EL (cell line): ENCODE data around the gene IGSF9B.

Experiments
- DNase-seq: peaks from one replicate; pipeline ENCODE4 v3.0.0-alpha.2; 2016

Gene IGSF9B

DNA sequence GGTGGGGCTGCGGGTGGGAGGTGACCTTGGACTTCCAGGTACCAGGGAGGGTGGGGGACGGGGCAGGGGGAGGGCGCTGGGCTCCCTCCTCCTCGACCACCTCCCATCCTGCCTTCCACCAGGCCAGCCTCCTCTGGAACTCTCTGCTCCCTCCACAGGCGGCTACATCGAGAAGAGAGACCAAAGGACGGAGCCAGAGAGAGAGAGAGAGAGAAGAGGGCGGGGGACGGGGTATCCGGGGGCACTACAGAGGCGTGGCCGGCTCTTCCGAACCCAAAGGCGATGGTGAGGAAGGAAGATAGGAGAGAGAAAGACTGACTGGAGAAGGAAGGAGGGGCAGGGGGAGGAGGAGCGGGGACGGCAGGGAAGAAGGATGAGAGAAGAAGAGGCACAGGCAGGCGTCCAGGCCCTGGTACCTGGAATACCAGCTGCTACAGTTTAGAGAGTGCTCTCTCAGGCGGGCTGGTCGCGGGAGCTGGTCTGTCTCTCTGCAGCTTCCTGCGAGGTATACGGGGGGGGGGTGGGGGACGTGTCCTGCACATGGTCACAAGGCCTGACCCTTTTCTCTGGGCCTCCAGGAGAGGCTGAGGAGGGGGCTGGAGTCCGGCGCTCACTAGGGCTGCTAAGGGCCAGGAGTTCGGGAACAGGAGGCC is 38.0 kb downstream of the IGSF9B start:
- DNase-seq = no peak

DNA sequence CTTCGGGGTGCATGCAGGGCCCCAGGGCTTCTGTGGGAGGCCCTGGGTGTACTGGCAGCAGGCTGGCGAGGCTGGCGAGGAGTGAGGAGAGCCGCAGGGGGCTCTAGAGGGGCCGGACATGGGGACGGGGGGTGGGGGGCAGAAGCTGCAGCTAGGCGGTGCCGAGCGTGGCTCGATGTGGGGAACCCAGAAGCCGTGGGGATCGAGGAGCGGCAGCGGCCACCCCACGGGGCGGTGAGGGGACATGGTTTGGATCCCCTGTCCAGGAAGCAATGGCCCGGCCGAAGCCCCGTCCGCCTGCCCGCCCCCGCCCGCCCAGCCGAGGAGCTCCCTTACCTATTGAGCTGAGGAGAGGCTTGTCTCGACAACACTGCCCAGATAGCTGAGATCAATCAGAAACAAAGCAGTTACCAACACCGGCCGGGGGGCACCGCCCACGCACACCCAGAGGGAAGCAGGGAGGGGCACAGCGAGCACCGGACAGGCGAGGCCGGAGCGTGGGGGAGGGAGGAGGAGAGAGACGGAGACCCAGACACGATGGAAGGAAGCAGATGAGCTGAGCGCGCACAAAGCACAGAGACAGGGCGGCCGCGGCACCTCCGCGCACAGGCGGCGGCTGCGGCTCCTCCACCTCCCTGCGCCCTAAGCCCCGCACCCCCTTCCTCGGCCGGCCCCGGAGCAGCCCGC is 38.7 kb downstream of the IGSF9B start:
- DNase-seq = no peak

DNA sequence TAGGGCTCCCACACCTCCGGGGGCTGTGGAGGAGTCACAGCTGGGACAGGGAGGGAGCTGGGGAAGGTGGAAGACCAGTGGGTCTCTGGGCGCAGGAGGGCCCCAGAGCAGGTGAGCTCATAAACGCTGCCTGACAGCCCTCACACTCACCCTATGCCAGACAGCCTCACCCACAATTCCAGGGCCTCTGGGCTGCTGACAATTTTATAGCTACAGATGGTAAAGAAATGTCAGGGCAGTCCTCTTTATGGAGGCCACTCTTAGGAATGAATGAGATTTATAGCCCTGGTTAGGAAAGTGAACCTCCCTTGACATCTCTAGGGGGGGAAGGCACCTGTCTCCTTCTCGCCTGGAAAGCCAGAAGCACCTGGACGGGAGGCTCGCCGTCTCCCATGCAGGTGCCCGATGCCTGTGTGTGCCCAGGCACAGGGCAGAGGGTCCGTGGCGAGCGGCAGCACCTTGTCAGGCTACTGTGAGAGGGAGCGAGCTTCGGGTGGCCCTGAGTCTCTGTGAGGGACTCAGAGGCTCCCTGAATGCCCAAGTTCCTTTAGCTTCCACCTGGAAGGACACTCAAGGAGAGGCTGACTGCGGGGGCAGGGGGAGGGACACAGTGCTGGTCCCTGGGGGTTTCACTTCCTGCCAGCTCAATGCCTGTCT is 39.9 kb downstream of the IGSF9B start:
- no peak for DNase-seq

DNA sequence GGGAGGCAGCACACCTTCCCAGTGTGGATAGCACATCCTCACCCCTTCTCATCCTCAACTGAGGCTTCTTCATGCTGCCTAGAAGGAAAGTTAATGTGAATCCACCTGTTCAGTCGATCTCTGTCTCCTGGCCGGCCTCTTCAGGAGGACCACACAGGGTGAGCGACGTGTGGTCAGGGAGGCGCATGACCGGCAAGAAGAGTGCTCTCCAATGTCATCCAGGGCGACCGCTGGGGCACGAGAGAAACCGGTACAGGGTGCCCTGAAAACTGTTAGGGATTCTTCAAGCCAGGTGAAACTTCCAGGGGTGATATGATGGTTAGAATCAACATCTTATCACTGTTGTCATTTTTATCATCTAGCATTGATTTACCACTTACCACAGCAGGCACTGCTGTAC is 43.0 kb downstream of the IGSF9B start:
- no peak for DNase-seq

DNA sequence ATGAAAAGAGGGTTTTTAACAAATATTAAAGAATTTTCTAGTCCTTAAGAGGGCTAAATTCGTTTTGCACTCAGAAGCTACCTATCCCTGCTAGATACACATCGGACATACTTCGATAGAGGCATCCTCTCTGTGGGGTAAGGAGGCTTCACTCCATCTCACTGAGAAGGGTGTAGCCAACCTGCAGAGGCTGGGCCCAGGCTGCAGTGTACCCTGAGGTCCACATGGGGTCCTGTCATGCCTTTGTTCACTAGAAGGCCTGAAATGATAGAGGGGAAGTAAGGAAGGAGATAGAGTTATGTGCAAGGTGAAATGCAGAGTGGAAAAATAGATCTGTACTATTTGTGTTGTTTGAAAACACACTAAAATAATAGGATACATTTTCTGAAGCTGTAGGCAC is 45.6 kb downstream of the IGSF9B start:
- no peak for DNase-seq

DNA sequence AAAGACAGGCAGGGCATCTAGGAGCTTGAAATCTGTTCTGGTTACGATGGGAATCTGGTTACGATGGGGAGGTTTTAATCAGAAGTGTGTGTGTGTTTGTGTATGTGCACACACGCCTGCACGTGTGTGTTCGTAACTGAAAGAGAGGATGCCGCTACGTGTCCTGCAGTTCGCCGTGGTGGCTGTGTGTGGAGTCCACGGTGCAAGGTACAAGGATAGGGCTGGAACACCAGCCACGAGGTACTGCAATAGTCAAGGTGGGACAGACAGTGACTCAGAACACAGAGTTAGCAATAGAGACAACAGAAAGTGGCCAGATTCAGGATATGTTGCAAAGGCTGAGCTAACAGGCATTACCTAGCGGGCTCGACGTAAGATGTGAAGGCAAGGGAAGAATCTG is 46.7 kb downstream of the IGSF9B start:
- DNase-seq = no peak

DNA sequence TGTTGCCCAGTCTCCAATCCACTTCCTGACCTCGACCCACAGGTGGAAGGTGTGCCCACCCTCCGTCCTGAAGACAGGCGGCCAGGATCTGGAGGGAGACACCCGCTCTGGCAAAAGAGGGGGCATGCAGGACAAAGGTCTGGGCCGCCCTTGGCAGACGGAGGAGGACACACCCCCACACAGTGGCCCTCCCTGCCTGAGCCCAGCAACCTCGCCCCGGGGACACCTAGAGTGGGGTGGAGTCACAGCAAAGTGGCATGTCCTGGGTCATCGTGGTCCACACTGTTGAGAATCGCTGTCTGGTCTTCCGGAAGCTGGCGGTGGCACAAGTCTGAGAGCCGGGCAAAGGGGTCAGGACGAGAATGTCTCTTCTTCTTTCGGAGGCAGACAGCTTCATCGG is 47.9 kb downstream of the IGSF9B start:
- DNase-seq = no peak

DNA sequence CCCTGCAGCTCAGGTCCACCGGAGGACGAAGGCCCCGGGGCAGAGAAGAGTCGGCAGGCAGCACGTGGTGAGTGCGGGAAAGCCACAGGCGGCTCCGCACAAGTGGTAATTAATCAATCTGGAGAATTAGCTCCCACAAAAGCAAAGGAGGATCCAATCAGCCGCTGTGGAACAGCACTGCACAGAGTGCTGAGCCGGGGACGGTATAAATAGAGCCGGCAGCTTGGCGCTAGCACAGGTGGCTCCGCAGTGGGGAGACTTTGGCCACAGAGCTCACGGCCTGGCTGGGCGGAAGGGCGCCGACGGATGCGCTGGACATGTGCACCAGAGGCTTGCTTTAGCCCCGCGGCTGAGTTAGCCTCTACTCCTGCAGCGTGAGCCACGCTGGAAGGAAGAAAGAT is 48.9 kb downstream of the IGSF9B start:
- DNase-seq = no peak

DNA sequence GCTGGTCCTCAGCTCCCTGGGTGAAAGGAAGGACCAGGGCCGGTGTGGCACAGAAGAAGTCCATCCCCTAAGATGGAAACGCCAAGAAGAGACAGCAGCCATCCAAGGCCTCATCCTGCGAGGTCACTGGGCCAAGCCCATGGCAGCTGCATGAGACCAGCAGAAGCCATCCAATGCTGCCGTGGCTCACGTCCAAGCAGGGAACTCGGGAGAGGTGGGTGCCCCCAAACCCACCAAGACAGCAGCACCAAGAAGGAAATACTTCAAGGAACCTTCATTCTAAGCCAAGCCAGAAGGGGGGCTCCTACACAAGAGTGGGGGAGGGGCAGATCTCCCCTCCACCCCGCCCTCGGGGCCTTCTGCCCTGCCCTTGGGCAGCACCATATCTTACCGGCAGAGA is 49.6 kb downstream of the IGSF9B start:
- no peak for DNase-seq

DNA sequence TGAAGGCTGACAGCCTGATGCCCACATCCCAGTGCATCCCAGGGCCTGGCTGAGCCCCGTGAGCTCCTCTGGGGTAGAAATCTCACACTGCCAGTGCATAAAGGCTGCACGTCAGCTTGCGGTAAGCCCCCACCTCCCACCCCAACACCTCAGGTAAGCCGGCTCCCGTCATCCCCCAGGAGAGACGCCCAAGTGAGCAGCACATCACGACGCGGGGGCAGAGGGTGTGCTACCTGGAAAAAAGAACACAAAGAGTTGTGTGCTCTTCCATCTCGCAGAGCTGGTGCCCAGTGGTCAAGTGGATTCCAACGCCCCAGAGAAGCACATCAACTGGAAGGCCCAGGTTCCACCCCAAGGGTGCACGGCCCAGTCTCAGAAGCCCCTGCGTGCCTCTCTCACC is 50.0 kb downstream of the IGSF9B start:
- no peak for DNase-seq

DNA sequence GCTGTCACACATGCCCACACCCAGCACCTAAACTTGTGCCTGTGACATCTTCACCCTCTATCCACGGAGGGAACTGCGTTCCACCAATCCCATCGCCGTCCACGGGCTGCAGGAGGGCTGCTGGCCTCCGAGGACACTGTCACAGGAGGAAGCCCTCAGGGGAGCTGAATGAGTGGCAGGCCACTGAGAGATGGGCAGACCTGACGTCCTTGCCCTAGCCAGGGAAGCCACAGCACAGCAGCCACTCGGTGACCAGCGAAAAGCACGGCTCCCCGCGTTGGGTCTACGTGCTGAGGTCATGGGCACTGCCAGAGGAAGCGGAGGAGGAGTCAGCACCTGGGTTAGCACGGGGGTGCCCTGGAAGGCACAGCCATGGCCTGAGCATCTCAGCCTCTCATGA is 50.5 kb downstream of the IGSF9B start:
- no peak for DNase-seq

DNA sequence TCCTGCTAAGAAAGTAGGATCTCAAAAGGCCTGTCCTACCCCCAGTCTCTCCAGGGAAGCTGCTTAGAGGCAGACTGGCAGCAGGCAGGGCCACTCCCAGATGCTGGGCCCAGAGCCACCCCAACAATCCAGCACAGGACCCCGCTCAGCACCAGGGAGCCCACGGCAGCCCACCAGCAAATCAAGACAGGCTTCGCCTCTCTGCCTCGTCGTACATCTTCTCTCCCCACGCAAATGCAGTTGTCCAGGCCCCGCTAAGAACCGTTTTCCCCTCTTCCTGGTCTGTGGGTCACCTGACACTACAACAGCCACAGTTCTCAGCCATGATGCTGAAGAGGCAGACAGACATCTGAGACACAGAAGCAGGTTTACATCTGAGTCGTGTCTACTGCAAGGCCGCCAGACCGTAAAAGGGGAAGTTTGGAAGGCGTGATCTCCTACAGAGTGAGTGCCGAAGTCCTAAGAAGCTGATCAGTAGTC is 51.1 kb downstream of the IGSF9B start:
- DNase-seq = no peak

DNA sequence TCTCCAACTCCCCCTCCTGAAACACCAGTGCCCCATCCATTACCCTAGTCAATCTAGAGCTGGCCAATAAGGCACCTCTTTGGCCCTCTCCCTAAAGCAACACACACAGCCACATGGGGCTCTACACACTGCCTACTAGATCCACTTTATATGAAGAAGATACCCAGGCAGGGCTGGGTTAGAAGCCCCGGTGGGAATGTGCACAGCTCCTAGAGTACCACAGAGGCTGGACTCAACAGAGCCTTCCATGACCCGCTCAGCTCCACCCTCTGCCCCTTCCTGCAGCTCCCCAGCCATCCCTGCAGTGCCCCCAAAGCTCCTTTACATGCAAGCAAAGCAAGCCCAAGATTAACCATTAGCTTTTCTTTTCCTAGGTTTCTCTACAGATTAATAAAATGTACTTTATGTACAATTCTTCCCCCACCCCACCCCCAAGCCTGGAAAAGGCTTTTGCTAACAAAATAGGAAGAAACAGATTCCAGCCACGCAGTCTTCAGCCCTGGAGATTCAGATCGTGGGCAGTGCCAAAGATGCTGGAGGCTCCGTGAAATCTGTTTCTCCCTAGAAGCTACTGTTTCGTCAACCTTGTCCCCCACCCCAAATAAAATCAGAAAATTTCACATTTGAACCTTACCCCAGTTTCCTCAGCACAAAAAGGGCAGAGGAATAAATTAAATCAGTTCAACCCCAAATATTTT is 51.8 kb downstream of the IGSF9B start:
- no peak for DNase-seq

DNA sequence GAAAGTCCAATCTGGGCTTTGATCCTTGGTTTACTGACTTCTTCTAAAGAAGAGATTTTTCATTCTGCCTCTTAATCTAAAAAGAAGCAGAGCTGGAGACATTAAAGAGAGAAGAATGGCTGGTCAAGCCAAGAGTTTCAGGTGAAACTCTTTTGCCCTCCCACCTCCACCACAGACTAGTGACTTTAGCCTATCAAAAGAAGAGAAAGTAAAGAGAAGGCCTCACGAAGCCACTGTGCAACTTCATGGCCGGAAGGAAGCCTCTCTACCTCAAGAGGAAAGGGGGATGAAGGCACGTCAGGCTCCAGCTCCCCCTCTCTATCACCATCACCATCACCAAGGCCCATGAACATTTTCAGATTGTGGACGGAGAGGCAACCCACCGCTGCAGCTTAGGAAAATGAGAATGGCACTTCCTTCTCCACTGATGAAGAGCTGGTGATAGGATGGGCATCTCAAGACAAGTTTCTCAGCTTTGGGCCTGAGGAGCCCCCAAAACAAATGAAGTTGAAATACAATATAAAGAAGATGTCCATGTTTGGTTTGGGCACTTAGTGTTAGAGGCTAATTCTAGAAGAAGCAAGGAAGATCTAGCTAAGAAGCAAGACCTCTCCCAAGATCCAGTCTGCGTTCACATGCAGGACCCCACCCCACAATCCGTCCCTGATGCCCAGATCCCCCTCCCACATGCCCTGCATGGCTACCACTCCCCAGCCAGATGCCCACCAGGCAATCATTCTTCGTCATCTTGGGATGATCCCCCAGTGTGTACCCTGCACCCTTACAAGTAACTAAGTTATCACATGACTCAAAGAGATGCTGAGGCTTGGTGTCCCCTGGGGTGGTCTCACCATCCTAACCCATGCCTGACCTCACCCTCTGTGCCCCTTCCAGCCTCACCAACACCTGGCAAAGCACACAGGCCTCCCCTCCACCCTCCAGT is 52.6 kb downstream of the IGSF9B start:
- no peak for DNase-seq

DNA sequence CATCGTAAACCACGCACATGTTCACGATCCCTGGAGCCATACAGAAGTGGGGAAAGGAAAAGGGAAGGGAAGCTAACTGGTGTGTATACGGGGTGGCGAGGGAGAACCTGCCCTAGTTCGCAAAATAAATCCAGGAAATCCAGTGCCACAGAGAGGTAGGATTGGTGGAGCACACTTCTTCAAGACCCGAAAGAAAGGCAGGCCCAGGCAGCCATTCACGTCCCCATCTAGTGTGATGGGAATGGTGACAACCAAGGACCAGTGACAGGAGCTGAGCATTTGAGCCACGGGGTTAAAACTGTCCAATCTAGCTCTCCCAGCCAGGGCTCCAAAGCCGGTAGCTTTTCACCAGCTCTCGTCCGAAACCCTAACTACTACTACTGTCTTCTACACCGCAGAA is 53.7 kb downstream of the IGSF9B start:
- no peak for DNase-seq

DNA sequence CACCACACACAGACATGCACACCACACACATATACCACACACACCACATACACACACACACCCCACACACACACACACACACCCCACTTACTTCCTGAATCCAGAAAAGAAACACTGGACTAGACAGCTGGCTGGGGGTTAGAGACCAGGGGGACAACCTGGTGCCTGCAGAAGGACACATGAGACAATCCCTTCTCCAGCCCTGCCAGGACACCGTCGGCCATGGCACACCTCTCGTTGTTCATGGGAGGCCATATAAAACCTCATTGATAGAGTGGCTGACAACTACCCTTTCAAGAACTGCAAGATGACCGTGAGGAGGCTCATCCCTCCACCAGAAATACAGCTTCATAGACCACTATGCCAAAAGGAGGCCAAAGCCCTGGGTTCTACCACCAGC is 54.3 kb downstream of the IGSF9B start:
- no peak for DNase-seq

DNA sequence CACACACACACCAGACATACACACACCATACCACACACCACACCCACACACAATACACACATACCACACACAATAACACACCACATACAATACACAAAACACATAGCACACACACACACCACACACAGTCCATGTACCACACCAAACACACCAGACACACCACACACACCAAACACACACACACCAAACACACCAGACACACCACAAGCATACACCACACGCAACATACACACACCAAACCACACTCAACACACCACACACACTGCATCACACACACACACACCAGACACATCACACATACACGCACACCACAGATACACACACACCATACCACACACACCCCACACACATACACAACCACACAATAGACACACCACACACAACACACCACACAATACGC is 54.8 kb downstream of the IGSF9B start:
- no peak for DNase-seq

DNA sequence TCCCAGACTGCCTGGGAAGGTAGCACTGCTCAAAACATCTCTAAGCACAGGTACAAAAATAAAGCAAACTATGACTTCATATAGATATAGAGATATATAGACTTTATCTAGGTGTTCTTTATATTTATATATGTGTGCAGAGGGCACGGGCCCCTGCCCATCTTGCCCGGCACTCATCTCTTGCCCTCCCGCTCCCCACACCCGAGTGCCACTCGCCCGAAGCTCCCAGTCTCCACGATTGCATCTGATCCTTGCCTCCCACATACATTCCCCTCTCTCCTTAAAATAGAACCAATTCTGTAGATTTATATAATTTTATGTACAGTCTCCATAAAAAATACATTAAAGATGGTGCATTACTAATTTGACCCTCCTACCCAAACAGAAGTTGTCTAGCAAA is 55.5 kb downstream of the IGSF9B start:
- DNase-seq = no peak

DNA sequence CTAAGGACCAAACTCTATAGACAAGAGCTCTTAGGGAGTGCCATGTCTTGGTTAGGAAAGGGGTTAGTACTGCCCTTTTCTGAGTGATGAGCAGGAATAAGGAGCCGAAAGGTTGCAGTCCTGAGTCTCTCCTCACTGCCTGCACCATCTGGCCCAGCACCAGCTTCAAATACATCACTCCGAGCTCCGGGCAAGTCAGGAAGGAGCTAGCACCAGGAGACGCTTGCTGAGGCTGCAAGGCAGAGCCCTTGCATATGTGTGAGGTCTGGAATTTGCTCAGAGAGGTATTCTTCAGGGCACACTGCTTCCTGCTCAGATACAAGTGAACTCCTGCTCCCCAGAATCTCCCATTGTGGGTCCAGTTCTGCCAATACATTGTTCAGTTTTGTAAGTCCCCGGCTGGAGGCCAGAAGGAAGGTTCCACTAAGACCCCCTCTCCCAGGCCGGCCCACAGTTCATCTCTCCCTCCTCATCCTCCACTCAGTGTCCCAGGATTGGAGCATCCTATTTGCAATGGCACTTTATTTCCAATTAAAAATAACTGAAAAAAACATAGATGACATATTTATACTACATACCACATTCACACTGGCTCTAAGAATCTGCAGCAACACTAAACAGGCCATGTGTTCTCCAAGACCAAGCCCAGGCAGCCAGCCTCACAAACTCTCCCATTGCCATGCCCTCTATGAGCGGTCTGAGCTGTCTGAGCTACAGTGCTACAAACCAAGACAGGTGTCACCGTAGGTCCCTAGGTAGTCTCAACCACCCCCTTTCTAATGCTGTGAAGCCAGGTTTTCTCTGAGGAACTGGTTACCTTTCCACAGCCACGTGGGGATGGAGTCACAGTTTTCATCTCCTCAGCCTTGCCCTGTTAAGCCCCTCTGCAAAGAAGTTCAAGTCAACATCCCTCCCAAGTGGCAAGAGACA is 56.3 kb downstream of the IGSF9B start:
- no peak for DNase-seq

DNA sequence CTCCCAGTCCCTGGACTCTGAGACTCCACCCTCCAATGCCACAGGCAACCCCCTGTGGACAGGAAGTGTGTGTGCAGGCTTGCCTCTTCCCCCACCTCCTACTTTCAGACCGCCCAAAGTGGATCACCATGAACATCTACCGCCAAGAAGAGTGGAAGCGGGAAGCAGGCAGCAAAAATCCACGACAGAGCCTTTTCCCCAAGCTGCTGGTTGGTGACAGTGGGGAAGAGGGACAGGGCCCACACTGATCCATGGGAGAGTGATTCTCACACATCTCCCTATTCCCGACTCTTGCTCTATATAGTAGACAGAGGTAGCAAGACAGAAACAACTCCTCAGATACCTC is 58.0 kb downstream of the IGSF9B start:
- no peak for DNase-seq

DNA sequence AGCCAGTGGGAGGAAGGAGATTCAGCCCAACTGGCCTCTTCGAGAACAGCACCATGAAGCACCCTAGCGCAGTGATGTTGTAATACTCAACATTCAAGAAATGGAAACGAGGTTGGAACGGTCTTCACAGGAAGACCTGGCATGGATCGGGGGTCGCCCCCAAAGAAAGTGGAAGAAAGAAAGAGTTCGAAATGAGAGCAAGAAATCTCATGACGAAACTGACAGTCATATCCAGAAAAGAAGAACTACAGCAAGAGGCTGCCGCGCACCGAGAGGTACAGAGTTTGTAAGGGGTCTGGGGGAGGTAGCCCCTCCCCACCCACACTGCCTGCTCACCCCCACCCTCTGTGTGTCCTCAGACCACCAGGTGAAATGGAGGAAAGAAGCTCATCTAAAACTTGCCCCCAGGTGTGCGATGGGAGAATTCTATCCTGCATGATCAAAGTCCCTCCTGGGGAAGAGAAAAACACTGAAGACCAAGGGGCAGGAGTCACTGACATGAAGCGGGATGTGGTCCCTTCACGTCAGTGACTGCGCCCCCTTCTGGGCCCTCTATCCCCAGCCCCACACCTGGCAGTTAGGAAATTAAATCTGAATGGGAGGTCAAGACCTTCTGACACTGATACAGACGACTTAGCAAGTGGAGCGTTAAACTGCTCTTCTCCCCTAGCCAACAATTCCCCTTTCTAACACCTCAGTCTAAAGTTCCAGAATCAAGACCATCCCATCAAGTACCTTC is 58.6 kb downstream of the IGSF9B start:
- no peak for DNase-seq
